GM23338 (cell line): ENCODE measurements around the gene ATF4.

Experiments
- EZH2 ChIP-seq: fragments of 200-600 bp; sonication (generic); IDR thresholded peaks from one replicate; pipeline ENCODE4 v1.8.0; 2017; ENCODE audit warnings: antibody characterized with exemption, mild to moderate bottlenecking, low read depth; ENCODE audit not compliant: unreplicated experiment
- EZH2phosphoT487 ChIP-seq: fragments of 200-600 bp; sonication (generic); IDR thresholded peaks from one replicate; pipeline ENCODE4 v1.8.1; 2018; ENCODE audit warnings: antibody characterized with exemption; ENCODE audit not compliant: unreplicated experiment
- POLR2AphosphoS5 ChIP-seq: IDR thresholded peaks from 2 replicates; pipeline ENCODE4 v1.6.1; 2016; ENCODE audit warnings: antibody characterized with exemption, low read depth
- REST ChIP-seq: IDR thresholded peaks from one replicate; pipeline ENCODE4 v1.6.1; 2018; ENCODE audit warnings: antibody characterized with exemption; ENCODE audit not compliant: unreplicated experiment
- TF ChIP-seq, protein P1 (sequence below), 2 experiments: fragments of 200-600 bp in 1 of 2; sonication (generic) in 1 of 2; conservative IDR thresholded peaks; 2 replicates each; pipeline versions ENCODE4 v1.5.1 to v1.6.1; 2016 to 2017; ENCODE audit warnings: antibody characterized with exemption in 2 of 2, low read depth in 2 of 2, mild to moderate bottlenecking in 2 of 2, moderate library complexity in 1 of 2
- TF ChIP-seq, protein P2 (sequence below): IDR thresholded peaks from 2 replicates; pipeline ENCODE4 v1.6.1; 2016; ENCODE audit warnings: antibody characterized with exemption

- TF ChIP-seq, protein P1, sequence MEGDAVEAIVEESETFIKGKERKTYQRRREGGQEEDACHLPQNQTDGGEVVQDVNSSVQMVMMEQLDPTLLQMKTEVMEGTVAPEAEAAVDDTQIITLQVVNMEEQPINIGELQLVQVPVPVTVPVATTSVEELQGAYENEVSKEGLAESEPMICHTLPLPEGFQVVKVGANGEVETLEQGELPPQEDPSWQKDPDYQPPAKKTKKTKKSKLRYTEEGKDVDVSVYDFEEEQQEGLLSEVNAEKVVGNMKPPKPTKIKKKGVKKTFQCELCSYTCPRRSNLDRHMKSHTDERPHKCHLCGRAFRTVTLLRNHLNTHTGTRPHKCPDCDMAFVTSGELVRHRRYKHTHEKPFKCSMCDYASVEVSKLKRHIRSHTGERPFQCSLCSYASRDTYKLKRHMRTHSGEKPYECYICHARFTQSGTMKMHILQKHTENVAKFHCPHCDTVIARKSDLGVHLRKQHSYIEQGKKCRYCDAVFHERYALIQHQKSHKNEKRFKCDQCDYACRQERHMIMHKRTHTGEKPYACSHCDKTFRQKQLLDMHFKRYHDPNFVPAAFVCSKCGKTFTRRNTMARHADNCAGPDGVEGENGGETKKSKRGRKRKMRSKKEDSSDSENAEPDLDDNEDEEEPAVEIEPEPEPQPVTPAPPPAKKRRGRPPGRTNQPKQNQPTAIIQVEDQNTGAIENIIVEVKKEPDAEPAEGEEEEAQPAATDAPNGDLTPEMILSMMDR (conservative IDR thresholded peaks at IDR 0.05; ENCODE audit: low read depth in 2 of 2), result no peak
- TF ChIP-seq POLR2AphosphoS5 (no peak), EZH2 (no peak), EZH2phosphoT487 (no peak), REST (no peak)
- TF ChIP-seq, protein P2, sequence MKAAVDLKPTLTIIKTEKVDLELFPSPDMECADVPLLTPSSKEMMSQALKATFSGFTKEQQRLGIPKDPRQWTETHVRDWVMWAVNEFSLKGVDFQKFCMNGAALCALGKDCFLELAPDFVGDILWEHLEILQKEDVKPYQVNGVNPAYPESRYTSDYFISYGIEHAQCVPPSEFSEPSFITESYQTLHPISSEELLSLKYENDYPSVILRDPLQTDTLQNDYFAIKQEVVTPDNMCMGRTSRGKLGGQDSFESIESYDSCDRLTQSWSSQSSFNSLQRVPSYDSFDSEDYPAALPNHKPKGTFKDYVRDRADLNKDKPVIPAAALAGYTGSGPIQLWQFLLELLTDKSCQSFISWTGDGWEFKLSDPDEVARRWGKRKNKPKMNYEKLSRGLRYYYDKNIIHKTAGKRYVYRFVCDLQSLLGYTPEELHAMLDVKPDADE, result no peak
These were observed 32.4 kb upstream of the ATF4 start for GRCh38 chr22:39487826-39488520.
